Measurements from ENCODE around the gene WNK1.
"Not testable (repeated sequence)": the region's sequence is repeated elsewhere in the genome, so short reads cannot be mapped to it uniquely, and the experiment has no call there.

The WNK1 gene

GRCh38 chr12:818733-819132, 66.4 kb downstream of the WNK1 start:
- DNase-seq, result no peak

- no peak for DNase-seq
Observed at GRCh38 chr12:820336-820735, 68.0 kb downstream of the WNK1 start.

GRCh38 chr12:823028-823698, 70.8 kb downstream of the WNK1 start:
- DNase-seq, result no peak

GRCh38 chr12:826331-826730, 74.0 kb downstream of the WNK1 start:
- no peak for DNase-seq

- DNase-seq, result no peak
Observed at GRCh38 chr12:828726-829395, 76.5 kb downstream of the WNK1 start.

GRCh38 chr12:830111-830867, 77.9 kb downstream of the WNK1 start:
- DNase-seq, result no peak

- no peak for DNase-seq
Observed at GRCh38 chr12:835754-836518, 83.6 kb downstream of the WNK1 start.

GRCh38 chr12:836952-837351, 84.6 kb downstream of the WNK1 start:
- no peak for DNase-seq

GRCh38 chr12:837548-837947, 85.2 kb downstream of the WNK1 start:
- no peak for DNase-seq

- DNase-seq, result no peak
Observed at GRCh38 chr12:843609-844008, 91.2 kb downstream of the WNK1 start.

- DNase-seq, result no peak
Observed at GRCh38 chr12:846421-846820, 94.0 kb downstream of the WNK1 start.

GRCh38 chr12:848173-848865, 95.9 kb downstream of the WNK1 start:
- no peak for DNase-seq

- no peak for DNase-seq
Observed at GRCh38 chr12:848882-849527, 96.6 kb downstream of the WNK1 start.

- not testable (repeated sequence) for DNase-seq
Observed at GRCh38 chr12:849733-850437, 97.5 kb downstream of the WNK1 start.

GRCh38 chr12:851343-851742, 99.0 kb downstream of the WNK1 start:
- no peak for DNase-seq

- DNase-seq, result no peak
Observed at GRCh38 chr12:851913-852312, 99.5 kb downstream of the WNK1 start.

GRCh38 chr12:852864-853263, 100.5 kb downstream of the WNK1 start:
- no peak for DNase-seq

- DNase-seq, result no peak
Observed at GRCh38 chr12:857611-858010, 105.2 kb downstream of the WNK1 start.

GRCh38 chr12:862303-862911, 110.0 kb downstream of the WNK1 start:
- DNase-seq, result no peak

GRCh38 chr12:863285-863684, 110.9 kb downstream of the WNK1 start:
- DNase-seq, result no peak

- no peak for DNase-seq
Observed at GRCh38 chr12:865614-866013, 113.2 kb downstream of the WNK1 start.
